Cardiac muscle cell (in vitro differentiated cells and primary cell): ENCODE measurements around the gene FMNL1. TPM values are rescaled to one million over a fixed set of nuclear protein-coding genes. Genes with fewer than 3 reads are reported as not detected.

Experiments
- DNase-seq, 2 donors: peaks; one replicate each; pipeline versions ENCODE4 v3.0.0 to v3.0.0-alpha.2; 2010 to 2017; ENCODE audit warnings: low read depth in 1 of 2, low spot score in 1 of 2
- H3K27ac ChIP-seq: fragments of 200-600 bp; sonication (generic); 2 replicates; pipeline ENCODE4 v1.5.1; 2016
- H3K27me3 ChIP-seq: fragments of 200-600 bp; sonication (generic); 2 replicates; pipeline ENCODE4 v1.6.0; 2016; ENCODE audit warnings: control low read depth
- H3K36me3 ChIP-seq: fragments of 200-600 bp; sonication (generic); 2 replicates; pipeline ENCODE4 v1.5.1; 2016; ENCODE audit warnings: control low read depth
- H3K4me1 ChIP-seq: fragments of 200-600 bp; sonication (generic); 2 replicates; pipeline ENCODE4 v1.8.1; 2017; ENCODE audit warnings: low read depth, mild to moderate bottlenecking, mixed run types
- H3K4me3 ChIP-seq: fragments of 200-600 bp; sonication (generic); 2 replicates; pipeline ENCODE4 v1.5.1; 2016; ENCODE audit warnings: mild to moderate bottlenecking
- H3K9me3 ChIP-seq: fragments of 200-600 bp; sonication (generic); 2 replicates; pipeline ENCODE4 v1.5.1; 2017; ENCODE audit warnings: low read depth, mild to moderate bottlenecking, control low read depth
- polyA plus RNA-seq: library from polyadenylated mRNA; unstranded; fragments of >200 nt; fragmentation: Nextera tagmentation; extraction: Ambion mirVana; gene quantifications from 2 replicates; pipeline ENCODE4 v1.2.1, GENCODE V29; 2016
- total RNA-seq: library from RNA; depleted of rRNA; stranded (reverse); fragments of >200 nt; gene quantifications from 2 replicates; pipeline ENCODE4 v1.2.3, GENCODE V29; 2016
- TF ChIP-seq, protein P1 (sequence below): IDR thresholded peaks from 2 replicates; pipeline ENCODE4 v1.5.1; 2012; ENCODE audit warnings: low read depth, mild to moderate bottlenecking, low read length

The FMNL1 gene
- total and polyA plus RNA-seq, 2 experiments from 2014 or later, result 0.51 to 0.83 TPM

DNA sequence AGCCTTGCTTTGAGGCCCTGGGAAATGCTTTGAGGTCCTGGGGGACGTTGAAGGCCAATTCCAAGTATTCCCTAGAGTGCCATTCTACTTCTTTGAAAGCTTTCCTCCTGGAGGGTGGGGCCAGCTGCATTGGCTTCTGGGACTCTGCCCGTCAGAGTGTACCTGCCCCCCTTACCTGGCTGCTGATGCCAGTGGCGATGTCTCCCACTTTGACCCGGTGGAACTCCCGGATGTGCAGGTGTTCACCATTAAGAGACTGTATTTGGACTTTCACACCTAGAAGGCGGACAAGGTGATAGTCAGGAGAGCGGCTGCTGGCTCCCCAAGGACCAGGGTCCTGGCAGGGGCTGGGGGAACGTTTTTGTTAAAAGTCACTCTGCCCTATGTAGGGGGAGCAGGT, 43.3 kb downstream of the FMNL1 start:
- Histone ChIP-seq H3K27me3 (peaks cover 4% of the 10 kb centered on the region), H3K4me3 (no peak overlapping the region), H3K4me1 (peaks cover 10% of the 10 kb centered on the region), H3K9me3 (no peaks in the 10 kb centered on the region), H3K27ac (no peak overlapping the region), H3K36me3 (peaks cover 13% of the 10 kb centered on the region)
- TF ChIP-seq, protein P1, sequence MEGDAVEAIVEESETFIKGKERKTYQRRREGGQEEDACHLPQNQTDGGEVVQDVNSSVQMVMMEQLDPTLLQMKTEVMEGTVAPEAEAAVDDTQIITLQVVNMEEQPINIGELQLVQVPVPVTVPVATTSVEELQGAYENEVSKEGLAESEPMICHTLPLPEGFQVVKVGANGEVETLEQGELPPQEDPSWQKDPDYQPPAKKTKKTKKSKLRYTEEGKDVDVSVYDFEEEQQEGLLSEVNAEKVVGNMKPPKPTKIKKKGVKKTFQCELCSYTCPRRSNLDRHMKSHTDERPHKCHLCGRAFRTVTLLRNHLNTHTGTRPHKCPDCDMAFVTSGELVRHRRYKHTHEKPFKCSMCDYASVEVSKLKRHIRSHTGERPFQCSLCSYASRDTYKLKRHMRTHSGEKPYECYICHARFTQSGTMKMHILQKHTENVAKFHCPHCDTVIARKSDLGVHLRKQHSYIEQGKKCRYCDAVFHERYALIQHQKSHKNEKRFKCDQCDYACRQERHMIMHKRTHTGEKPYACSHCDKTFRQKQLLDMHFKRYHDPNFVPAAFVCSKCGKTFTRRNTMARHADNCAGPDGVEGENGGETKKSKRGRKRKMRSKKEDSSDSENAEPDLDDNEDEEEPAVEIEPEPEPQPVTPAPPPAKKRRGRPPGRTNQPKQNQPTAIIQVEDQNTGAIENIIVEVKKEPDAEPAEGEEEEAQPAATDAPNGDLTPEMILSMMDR, result no peak
- DNase-seq, result no peak

GRCh38 chr17:45265821-45266220, 44.1 kb downstream of the FMNL1 start:
- TF ChIP-seq, protein P1, result no peak
- Histone ChIP-seq H3K36me3 (peaks cover 13% of the 10 kb centered on the region), H3K4me1 (peaks cover 10% of the 10 kb centered on the region), H3K27ac (no peak overlapping the region), H3K27me3 (no peaks in the 10 kb centered on the region), H3K9me3 (no peaks in the 10 kb centered on the region), H3K4me3 (no peak overlapping the region)
- peak in 1 of 2 donors; percentile 74 for DNase-seq

GRCh38 chr17:45266372-45266926, 44.8 kb downstream of the FMNL1 start:
- Histone ChIP-seq H3K9me3 (no peaks in the 10 kb centered on the region), H3K4me3 (no peak overlapping the region), H3K36me3 (peaks cover 13% of the 10 kb centered on the region), H3K4me1 (peaks cover 10% of the 10 kb centered on the region), H3K27ac (no peak overlapping the region), H3K27me3 (no peaks in the 10 kb centered on the region)
- DNase-seq, result no peak
- TF ChIP-seq, protein P1, result no peak

GRCh38 chr17:45267436-45268055, 45.9 kb downstream of the FMNL1 start:
- H3K27me3 ChIP-seq, result no peaks in the 10 kb centered on the region
- TF ChIP-seq, protein P1, result no peak
- no peak overlapping the region for H3K27ac ChIP-seq
- DNase-seq, result no peak
- no peaks in the 10 kb centered on the region for H3K9me3 ChIP-seq
- peaks cover 13% of the 10 kb centered on the region for H3K36me3 ChIP-seq
- H3K4me3 ChIP-seq, result no peak overlapping the region
- H3K4me1 ChIP-seq, result peaks cover 10% of the 10 kb centered on the region

- DNase-seq, result no peak
- Histone ChIP-seq H3K4me1 (no peaks in the 10 kb centered on the region), H3K27me3 (no peaks in the 10 kb centered on the region), H3K4me3 (no peak overlapping the region), H3K9me3 (no peaks in the 10 kb centered on the region), H3K36me3 (peaks cover 10% of the 10 kb centered on the region), H3K27ac (no peak overlapping the region)
- TF ChIP-seq, protein P1, result no peak
Observed at GRCh38 chr17:45269912-45270311, 48.2 kb downstream of the FMNL1 start.
